GM21529 (cell line): ENCODE results near the gene XRN2.
"Not testable (repeated sequence)": the region's sequence is repeated elsewhere in the genome, so short reads cannot be mapped to it uniquely, and the experiment has no call there.

Experiments used
- ATAC-seq: cut with Tn5 transposase; IDR thresholded peaks from one replicate; pipeline ENCODE4 v1.9.1; 2021; ENCODE audit not compliant: unreplicated experiment

Gene XRN2

DNA sequence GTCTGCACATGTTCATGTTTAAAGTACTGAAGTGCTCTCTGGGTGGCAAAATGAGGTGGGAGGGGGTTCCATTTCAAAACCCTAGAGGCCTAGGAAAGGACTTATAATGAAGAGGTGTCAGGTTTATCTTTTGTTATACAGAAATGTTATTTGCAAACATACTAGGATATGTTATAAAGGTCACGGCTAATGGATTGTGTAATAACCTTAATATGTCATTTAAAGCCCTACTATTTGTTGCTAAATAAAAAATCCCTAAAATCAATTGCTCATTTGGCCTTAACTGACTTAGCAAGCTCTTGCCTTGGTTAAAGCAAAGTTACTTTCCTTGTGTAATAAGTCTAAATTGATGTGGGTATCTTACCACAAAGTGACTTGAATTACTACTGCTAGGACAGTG, 85.4 kb downstream of the XRN2 start:
- no peak for ATAC-seq

GRCh38 chr20:21389368-21389767, 86.2 kb downstream of the XRN2 start:
- ATAC-seq: no peak

DNA sequence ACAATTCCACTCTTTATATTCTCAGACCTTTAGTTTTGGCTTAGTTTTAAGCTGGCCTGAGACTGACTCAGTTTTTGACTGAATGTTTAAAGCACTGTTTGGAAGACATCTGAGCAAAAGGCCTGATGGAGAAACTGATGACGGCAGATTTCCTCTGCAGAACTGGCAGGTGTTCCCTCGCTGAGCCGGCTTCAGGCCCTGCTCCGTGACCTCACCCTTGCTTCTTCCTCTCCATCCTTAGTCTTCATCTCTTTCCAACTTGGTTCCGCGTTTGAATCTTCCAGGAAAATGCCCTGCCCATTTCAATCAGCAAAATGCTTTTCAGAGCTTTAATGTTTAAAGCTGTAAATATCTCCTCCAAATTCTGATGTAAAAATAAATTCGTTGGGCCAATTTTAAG, 87.6 kb downstream of the XRN2 start:
- no peak for ATAC-seq

DNA sequence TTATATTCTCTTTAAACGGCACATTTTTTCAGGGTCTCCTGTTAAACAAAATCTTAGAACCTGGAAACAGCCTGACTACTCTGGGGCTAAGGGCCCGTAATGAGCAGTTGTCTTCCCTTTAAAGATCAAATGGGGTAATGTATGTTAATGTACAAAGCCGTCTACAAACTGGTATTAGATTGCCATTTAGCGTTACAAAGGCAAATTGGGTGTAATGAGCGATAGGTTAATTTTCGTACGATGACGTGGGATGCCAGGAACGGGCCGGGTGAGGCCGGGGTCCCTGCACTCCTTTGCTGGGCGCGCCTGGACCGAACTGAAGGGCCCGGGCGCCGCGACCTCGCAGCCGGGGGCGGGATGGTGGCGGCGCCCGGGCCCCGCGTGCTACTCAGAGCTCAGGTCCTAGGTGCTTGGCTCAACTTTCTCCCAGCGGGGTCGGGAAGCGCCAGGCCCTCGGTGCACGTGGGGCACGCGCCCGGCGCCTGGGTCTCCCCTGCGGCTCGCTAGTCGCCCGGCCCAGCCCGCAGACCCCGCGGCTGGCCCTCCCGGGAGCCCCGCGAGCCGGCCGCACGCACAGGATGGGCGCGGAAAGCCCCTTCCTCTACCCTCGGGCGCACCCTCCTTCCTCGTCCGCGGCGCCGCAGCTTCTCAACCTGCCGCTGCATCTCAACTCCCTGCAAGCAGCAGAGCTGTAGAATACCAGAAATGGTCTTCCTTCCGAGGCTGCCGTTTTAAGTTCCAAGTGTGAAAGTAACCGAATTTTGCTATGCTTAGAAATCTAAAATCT, 88.2 kb downstream of the XRN2 start:
- no peak for ATAC-seq

DNA sequence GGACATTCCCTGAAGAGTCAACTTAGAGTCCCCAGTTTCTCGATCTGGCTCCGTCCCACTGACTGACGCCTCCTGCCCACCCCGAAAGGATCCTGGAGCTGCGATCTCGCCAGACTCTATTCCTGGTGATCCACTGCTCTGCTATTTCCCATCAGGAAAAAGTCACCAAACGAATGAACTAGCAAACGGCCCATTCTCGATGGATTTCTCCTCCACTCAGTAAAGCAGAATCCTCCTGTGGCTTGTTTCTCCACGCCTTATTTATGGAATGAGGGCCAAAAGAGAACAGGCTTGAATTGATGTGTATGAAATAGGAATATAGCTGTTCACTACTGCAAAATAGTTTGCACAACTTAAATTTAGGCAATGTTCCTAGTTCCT, 88.8 kb downstream of the XRN2 start:
- ATAC-seq: no peak

- ATAC-seq: no peak
Observed at GRCh38 chr20:21393166-21393565, 90.0 kb downstream of the XRN2 start.

DNA sequence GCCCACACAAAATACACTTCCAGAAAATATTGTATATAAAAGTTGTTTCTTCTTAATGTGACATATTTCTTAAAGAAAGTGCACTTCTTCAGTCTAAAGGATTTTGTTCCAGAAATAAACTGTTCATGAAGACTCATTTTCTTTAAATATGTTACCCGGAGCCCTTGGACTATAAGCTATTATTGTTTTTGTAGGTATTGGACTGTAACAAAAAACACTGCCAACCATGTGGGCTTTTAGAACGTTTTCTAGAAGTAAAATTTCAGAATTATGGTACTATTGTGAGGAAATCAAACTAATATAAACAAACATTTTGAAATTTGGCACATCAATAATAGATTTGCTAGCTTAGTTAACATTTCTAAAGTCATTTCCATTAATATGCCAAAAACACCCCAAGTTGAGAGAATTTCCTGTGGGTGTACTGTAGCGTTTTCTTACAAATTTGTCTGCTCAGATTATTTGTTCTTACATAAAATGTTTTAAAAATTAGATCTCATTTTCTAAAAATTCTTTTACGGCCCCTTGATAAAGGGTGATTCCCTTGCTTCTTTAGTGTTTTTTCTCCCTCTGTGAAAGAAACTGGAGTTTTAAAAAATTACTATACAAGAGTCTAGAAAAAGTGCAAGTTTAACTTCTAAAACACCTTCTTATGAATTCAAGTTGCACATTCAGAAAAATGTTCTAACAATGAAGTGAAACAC, 90.8 kb downstream of the XRN2 start:
- no peak for ATAC-seq

DNA sequence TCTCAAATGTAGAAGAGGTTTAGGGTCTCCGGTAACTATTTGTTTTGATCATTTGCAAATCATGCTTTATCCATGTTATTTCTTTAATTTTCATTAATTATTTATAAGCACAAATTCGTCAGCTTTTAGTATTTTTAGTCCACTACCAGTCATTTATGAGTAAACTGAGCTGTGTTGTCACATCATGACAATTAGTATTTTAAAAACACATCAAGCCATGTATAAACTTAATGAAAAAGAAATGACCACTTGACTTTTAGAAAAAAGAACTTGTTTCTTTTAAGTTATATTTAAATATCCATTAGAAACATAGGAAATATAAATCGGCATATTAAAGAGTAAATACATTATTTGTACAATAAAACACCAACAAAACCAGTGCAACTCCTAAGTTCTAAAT, 91.4 kb downstream of the XRN2 start:
- no peak for ATAC-seq

DNA sequence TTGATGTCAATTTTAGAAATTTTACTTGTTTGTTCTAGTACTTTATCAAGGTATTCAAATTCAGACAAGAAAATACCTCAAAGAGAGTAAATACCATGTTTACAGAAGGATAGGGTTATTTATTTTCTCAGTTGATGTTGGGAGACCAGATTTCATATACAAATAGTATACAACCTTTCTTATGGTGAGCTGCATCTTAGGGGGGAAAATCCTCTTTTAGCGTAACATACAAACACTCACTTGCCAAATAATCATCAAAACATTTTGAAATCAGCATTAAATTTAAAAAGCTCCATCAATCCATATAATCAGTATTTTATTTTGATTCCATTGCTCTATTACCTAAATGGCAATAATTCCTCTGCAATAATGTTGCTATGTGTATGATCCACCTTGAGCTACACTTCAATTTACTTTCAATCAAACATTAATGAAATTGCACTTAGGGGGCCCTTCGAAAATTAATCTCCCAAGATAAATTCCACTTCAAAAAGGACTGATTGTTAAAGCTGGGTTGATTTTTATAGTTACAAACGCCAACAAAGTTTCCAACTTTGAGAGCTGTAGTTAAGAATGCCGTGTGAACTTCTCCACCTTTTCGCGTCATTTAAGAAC, 92.0 kb downstream of the XRN2 start:
- no peak for ATAC-seq

DNA sequence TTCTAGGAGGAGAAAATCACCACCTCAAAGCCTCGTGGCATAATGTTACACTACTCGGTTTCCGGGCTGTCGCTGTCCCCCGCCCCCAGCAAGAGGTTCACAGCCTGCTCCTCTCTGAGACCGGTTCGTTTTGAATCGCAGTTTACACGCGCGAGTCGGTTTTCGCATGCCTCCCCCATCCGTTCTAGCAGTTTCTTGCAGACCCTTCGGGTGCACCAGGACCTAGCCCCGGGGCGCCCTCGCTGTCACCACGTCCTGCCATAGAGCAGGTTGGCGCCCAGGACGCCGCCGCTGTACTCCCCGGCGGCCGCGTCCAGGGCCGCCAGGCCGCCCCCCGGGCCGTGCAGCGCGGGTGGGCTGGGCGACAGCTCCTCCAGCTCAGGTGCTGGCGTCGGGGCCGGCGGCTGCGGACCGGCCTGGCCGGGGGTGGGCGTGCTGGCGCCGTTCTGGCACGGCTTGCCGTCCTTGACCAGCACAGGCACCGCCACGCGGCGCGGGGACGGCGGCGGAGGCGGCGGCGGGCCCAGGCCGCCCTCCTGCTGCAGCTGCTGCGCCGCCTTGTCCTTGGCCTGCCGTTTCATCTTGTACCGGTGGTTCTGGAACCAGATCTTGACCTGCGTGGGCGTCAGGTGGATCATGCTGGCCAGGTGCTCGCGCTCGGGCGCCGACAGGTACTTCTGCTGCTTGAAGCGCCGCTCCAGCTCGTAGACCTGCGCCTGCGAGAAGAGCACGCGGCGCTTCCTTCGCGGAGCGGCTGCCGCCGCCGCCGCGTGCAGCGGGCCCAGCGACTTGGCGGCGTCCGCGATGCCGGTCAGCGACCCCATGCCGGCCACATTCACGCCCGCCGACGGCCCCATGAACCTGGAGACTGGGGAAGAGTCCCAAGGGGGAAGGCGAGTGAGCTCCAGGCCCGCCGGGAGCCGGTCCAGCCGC, 92.8 kb downstream of the XRN2 start:
- no peak for ATAC-seq

DNA sequence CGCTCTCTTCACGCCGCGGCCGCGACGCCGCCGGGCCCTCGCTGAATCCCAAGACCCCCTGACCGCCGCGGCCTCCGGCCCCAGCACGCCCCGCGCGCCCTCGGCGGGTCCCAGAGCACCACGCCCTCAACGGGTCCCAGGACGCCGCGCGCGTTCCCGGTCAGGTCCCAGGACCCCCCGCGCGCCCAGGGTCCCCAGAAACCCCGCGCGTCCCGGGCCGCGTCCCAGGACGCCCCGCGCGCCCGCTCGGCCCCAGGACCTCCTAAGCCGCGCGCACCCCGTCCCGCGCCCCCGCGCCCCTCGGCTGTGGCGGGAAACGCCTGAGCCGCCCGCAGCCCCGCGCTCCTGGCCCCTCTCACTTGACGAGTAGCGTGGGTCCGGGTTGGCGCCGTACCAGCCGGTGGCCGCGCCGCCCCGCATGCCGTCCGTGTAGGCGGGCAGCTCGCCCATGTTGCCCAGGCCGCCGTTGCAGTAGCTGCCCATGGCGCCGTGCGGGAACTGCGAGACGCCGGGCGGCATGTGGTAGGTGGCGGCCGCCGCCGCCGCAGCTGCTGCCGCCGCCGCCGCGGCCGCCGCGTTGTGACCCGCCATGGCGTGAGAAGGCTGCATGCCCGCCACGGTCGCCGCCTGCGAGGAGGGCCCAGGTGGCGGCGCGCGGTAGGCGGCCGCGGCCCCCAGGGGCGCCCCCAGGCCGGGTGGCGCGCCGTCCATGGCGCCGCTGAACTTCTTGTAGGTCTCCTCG, 93.6 kb downstream of the XRN2 start:
- ATAC-seq: no peak

DNA sequence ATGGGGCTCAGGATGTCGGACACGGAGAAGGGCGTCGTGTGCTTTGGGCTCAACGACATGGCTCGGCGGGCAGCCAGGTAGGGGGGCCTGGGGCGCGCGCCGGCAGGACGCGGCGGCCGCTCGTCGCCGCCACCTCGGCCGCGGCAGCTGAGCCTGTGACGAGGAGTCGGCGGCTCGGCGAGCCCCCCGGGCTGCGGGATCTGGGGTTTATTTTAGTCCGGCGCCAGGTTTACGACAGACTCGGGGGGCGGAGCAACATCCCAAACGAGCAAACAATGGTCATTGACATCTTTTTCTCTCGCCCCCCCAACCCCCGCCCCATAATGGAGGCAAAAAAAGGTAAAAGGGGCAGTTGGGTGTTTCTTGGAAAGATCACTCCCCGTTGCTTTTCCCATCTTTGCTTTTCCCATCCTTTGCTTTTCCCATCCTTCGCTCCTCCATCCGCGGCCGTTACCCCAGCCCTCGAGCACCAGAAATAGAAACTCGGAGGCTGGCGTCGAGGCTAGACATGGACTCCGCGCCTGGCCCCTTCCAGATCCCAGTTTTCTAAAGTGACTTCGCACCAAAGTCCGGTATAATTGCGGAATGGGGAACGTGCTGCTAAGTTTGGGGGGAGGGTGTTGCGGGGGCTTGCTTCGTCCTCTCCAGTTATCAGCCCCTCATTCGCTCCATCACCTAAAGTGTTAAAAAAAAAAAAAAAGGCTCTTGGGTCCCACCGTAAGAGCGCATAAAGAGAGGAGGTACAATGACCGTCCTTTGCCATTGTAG, 94.4 kb downstream of the XRN2 start, which contains the start of gene NKX2-4:
Gene NKX2-4 (minus strand): TSS at position 186 of the 768 bp plus-strand sequence. CDS start 127 bp downstream, at position 59.
- ATAC-seq: no peak

- no peak for ATAC-seq
Observed at GRCh38 chr20:21398109-21399004, 95.2 kb downstream of the XRN2 start.

DNA sequence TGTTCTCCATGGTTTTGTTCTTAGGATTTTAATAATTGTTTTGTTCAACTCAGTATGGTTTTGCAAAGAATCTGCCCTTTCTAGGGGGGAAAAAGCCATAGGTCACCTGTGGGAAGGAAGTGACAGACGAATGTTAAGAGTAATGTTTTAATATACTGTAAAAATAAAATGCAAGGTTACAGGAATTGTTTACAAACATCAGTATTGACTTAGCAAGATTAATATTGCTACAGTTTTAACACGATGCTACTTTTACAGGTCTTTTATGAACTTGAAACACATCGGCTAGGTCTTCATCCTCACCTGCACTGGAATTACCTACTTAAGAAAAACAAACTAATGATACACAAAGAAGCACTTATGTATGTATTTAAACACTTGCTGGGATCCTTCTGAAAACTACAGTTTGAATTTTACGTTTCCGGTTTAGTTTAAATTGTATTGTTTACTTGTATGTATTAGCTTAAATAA, 95.9 kb downstream of the XRN2 start:
- no peak for ATAC-seq

DNA sequence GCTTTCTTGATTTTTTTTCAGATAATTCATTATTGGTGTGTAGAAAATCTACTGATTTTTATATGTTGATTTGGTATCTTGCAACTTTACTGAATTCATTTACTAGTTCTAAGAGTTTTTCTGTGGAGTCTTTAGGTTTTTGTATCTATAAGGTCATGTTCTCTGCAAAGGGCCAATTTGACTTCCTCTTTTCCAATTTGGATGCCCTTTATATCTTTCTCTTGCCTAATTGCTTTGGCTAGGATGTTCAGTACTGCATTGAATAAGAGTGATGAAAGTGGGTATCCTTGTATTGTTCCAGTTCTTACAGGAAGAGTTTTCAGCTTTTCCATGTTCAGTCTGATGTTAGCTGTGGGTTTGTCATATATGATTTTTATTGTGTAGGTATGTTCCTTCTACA, 108.6 kb downstream of the XRN2 start:
- no peak for ATAC-seq

DNA sequence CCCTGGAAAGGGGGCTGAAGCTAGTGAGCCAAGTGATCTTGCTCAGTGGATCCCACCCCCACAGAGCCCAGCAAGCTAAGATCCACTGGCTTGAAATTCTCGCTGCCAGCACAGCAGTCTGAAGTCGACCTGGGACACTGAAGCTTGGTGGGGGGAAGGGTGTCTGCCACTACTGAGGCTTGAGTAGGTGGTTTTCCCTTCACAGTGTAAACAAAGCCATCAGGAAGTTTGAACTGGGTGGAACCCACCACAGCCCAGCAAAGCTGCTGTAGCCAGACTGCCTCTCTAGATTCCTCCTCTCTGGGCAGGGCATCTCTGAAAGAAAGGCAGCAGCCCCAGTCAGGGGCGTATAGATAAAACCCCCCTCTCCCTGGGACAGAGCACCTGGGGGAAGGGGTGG, 110.9 kb downstream of the XRN2 start:
- ATAC-seq: not testable (repeated sequence)

- ATAC-seq: not testable (repeated sequence)
Observed at GRCh38 chr20:21419147-21419546, 116.0 kb downstream of the XRN2 start.

DNA sequence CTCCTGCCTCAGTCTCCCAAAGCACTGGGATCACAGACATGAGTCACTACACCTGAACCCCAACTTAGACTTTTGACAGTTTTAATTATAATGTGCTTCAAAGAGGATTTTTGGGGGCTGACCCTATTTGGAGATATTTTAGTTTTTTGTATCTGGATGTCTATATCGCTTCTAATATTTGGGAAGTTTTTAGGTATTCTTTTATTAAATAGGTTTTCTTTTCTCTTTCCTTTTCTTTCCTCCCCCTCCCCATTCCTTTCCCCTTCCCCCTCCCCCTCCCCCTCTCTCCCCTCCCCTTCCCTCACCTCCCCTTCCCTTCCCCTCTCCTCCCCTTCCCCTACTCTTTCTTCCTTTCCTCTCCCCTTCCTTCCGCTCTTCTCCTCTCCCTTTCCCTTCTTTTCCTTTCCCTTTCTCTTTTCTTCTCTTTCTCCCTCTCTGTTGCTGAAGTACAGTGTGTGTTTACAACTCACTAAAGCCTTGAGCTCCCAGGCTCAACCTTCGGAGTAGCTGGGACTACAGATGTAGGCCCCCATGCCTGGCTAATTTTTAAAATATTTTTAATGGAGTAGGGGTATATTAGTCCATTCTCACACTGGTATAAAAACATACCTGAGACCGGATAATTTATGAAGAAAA, 118.6 kb downstream of the XRN2 start:
- ATAC-seq: no peak
